SK-N-SH (cell line): ENCODE data around the gene CRAT. TPM values are rescaled to one million over a fixed set of nuclear protein-coding genes. Genes with fewer than 3 reads are reported as not detected.

Source experiments
- CTCF ChIA-PET: fragments of 300-600, 350-600 bp; formaldehyde crosslinking; extraction: SDS; loops from one replicate; lab custom pipeline; 2021; lab: Yijun Ruan, JAX
- POLR2A ChIA-PET: fragments of 350-600 bp; sonication (Branson Sonifier 250); formaldehyde crosslinking; extraction: SDS; loops from one replicate; lab custom pipeline; 2020; ENCODE audit warnings: antibody characterized with exemption, inconsistent platforms; lab: Yijun Ruan, JAX
- DNase-seq: peaks from one replicate; pipeline ENCODE4 v3.0.0; 2012
- H2AFZ ChIP-seq: fragments of 200-600 bp; sonication (generic); 2 replicates; pipeline ENCODE4 v1.8.1; 2016; ENCODE audit warnings: antibody characterized with exemption, mild to moderate bottlenecking, low read depth
- H3F3A ChIP-seq: fragments of 200-600 bp; sonication (generic); replicated peaks from 2 replicates; pipeline ENCODE3; 2016; ENCODE audit warnings: antibody characterized with exemption, mild to moderate bottlenecking; ENCODE audit not compliant: insufficient read depth
- H3K27ac ChIP-seq, 2 experiments: fragments of 200-500 bp in 1 of 2; fragments of 200-600 bp in 1 of 2; sonication (Bioruptor generic) in 1 of 2; sonication (generic), shearing (Covaris generic) in 1 of 2; 2 replicates each; pipeline versions ENCODE4 v1.5.1 to v1.6.1; 2014 to 2016; ENCODE audit warnings: low read depth in 2 of 2, inconsistent platforms in 1 of 2, low read length in 1 of 2, mild to moderate bottlenecking in 1 of 2, mixed read lengths in 1 of 2
- H3K27me3 ChIP-seq: fragments of 200-600 bp; sonication (generic), shearing (Covaris generic); 2 replicates; pipeline ENCODE4 v1.6.1; 2016; ENCODE audit warnings: mixed run types; ENCODE audit not compliant: insufficient read depth
- H3K36me3 ChIP-seq, 2 experiments: fragments of 200-500 bp in 1 of 2; fragments of 200-600 bp in 1 of 2; sonication (Bioruptor generic) in 1 of 2; sonication (generic) in 1 of 2; replicated peaks in 1 of 2; 2 replicates each; pipeline versions ENCODE3 to v1.5.1; 2014 to 2016; ENCODE audit warnings: low read length in 1 of 2, mild to moderate bottlenecking in 1 of 2; ENCODE audit not compliant: insufficient read depth in 2 of 2, control insufficient read depth in 1 of 2
- H3K4me1 ChIP-seq, 2 experiments: fragments of 200-500 bp in 1 of 2; fragments of 200-600 bp in 1 of 2; sonication (Bioruptor generic) in 1 of 2; sonication (generic), shearing (Covaris generic) in 1 of 2; 2 replicates each; pipeline versions ENCODE4 v1.5.1 to v1.6.1; 2014 to 2016; ENCODE audit warnings: low read depth in 1 of 2, low read length in 1 of 2, mixed run types in 1 of 2; ENCODE audit not compliant: insufficient read depth in 2 of 2, control insufficient read depth in 1 of 2
- H3K4me2 ChIP-seq: fragments of 200-600 bp; sonication (generic), shearing (Covaris generic); 2 replicates; pipeline ENCODE4 v1.6.1; 2017; ENCODE audit warnings: mixed run types
- H3K4me3 ChIP-seq, 2 experiments: fragments of 200-500 bp in 1 of 2; fragments of 200-600 bp in 1 of 2; sonication (Bioruptor generic) in 1 of 2; sonication (generic), shearing (Covaris generic) in 1 of 2; 2 replicates each; pipeline versions ENCODE4 v1.5.1 to v1.8.1; 2014 to 2016; ENCODE audit warnings: low read depth in 2 of 2, inconsistent platforms in 1 of 2, low read length in 1 of 2, mild to moderate bottlenecking in 1 of 2, mixed read lengths in 1 of 2, moderate library complexity in 1 of 2
- H3K79me2 ChIP-seq: fragments of 200-600 bp; sonication (generic); 2 replicates; pipeline ENCODE4 v1.8.1; 2017; ENCODE audit warnings: mild to moderate bottlenecking; ENCODE audit not compliant: insufficient read depth
- H3K9ac ChIP-seq: fragments of 200-600 bp; sonication (generic); 2 replicates; pipeline ENCODE4 v1.6.1; 2017; ENCODE audit warnings: mixed run types
- H3K9me2 ChIP-seq: fragments of 200-600 bp; sonication (generic); 2 replicates; pipeline ENCODE4 v1.6.1; 2017; ENCODE audit warnings: mixed run types
- H3K9me3 ChIP-seq: fragments of 200-600 bp; sonication (generic); 2 replicates; pipeline ENCODE4 v1.6.1; 2017; ENCODE audit warnings: mixed run types, mild to moderate bottlenecking, moderate library complexity
- H4K20me1 ChIP-seq: fragments of 200-600 bp; sonication (generic); 2 replicates; pipeline ENCODE4 v1.6.1; 2017; ENCODE audit warnings: mild to moderate bottlenecking, mixed run types; ENCODE audit not compliant: insufficient read depth
- CHD2 ChIP-seq: fragments of 150-350 bp; IDR thresholded peaks from 2 replicates; pipeline ENCODE4 v1.6.1; 2018; ENCODE audit warnings: low read length; ENCODE audit not compliant: partially characterized antibody
- ELF1 ChIP-seq: IDR thresholded peaks from 2 replicates; pipeline ENCODE4 v1.4.0; 2012
- EP300 ChIP-seq, 2 experiments: IDR thresholded peaks; 2 replicates each; pipeline versions ENCODE4 v1.4.0 to v1.6.1; 2012; ENCODE audit warnings: borderline replicate concordance in 1 of 2, low read depth in 1 of 2, low read length in 1 of 2
- FOSL2 ChIP-seq: IDR thresholded peaks from 2 replicates; pipeline ENCODE4 v1.4.0; 2012; ENCODE audit warnings: low read depth, mild to moderate bottlenecking, moderate library complexity, borderline replicate concordance
- GABPA ChIP-seq: IDR thresholded peaks from 2 replicates; pipeline ENCODE4 v1.4.0; 2012; ENCODE audit warnings: low read depth, mild to moderate bottlenecking
- JUND ChIP-seq: IDR thresholded peaks from 2 replicates; pipeline ENCODE4 v1.4.0; 2012
- MEF2A ChIP-seq: IDR thresholded peaks from 2 replicates; pipeline ENCODE4 v1.4.0; 2012; ENCODE audit warnings: low read depth, borderline replicate concordance
- NRF1 ChIP-seq: IDR thresholded peaks from 2 replicates; pipeline ENCODE4 v1.6.1; 2012; ENCODE audit warnings: low read depth, mild to moderate bottlenecking, low read length
- POLR2AphosphoS5 ChIP-seq: IDR thresholded peaks from 2 replicates; pipeline ENCODE4 v1.6.1; 2012; ENCODE audit warnings: low read depth, low read length
- RAD21 ChIP-seq: IDR thresholded peaks from 2 replicates; pipeline ENCODE4 v1.6.1; 2012; ENCODE audit warnings: mild to moderate bottlenecking, low read length
- RCOR1 ChIP-seq: fragments of 150-350 bp; IDR thresholded peaks from 2 replicates; pipeline ENCODE4 v1.6.1; 2017; ENCODE audit warnings: antibody characterized with exemption, low read length
- RFX5 ChIP-seq: IDR thresholded peaks from 2 replicates; pipeline ENCODE4 v1.6.1; 2012; ENCODE audit warnings: mild to moderate bottlenecking, improper control_type of control experiment, low read length
- RXRA ChIP-seq: IDR thresholded peaks from 2 replicates; pipeline ENCODE4 v1.4.0; 2012; ENCODE audit warnings: low read depth, mild to moderate bottlenecking, borderline replicate concordance
- SMC3 ChIP-seq: IDR thresholded peaks from 2 replicates; pipeline ENCODE4 v1.6.1; 2012; ENCODE audit warnings: low read depth, low read length, improper control_type of control experiment
- TAF1 ChIP-seq: IDR thresholded peaks from 2 replicates; pipeline ENCODE4 v1.6.1; 2012; ENCODE audit warnings: low read depth, mild to moderate bottlenecking, low read length, moderate library complexity, borderline replicate concordance
- TCF12 ChIP-seq: IDR thresholded peaks from 2 replicates; pipeline ENCODE4 v1.4.0; 2012
- TEAD4 ChIP-seq: IDR thresholded peaks from 2 replicates; pipeline ENCODE4 v1.4.0; 2012; ENCODE audit warnings: mild to moderate bottlenecking, borderline replicate concordance; ENCODE audit not compliant: insufficient read depth
- WGBS: methylation state at CpG from one replicate; pipeline ENCODE4 v1.1.6; 2017; ENCODE audit warnings: low lambda C conversion rate; 5-methylcytosine and 5-hydroxymethylcytosine counted together
- polyA plus RNA-seq, 3 experiments: library from polyadenylated mRNA; depleted of rRNA; stranded (reverse); fragments of >200 nt; gene quantifications; 2 replicates each; pipeline ENCODE4 v1.2.3, GENCODE V29; 2012
- TF ChIP-seq, protein P1 (sequence below): IDR thresholded peaks from 2 replicates; pipeline ENCODE4 v1.6.1; 2012; ENCODE audit warnings: mild to moderate bottlenecking, low read depth, low read length, moderate library complexity
- TF ChIP-seq, protein P2 (sequence below): IDR thresholded peaks from 2 replicates; pipeline ENCODE4 v1.4.0; 2012; ENCODE audit warnings: low read depth, borderline replicate concordance
- TF ChIP-seq, protein P3 (sequence below): IDR thresholded peaks from 2 replicates; pipeline ENCODE4 v1.4.0; 2012; ENCODE audit warnings: low read depth
- TF ChIP-seq, protein P4 (sequence below): fragments of 150-350 bp; IDR thresholded peaks from 2 replicates; pipeline ENCODE4 v1.6.1; 2016; ENCODE audit warnings: mild to moderate bottlenecking, low read depth, low read length

The CRAT gene
- polyA plus RNA-seq, 1 of the 3 experiments (the other 2 are of a cell fraction) = 44.5 TPM

DNA sequence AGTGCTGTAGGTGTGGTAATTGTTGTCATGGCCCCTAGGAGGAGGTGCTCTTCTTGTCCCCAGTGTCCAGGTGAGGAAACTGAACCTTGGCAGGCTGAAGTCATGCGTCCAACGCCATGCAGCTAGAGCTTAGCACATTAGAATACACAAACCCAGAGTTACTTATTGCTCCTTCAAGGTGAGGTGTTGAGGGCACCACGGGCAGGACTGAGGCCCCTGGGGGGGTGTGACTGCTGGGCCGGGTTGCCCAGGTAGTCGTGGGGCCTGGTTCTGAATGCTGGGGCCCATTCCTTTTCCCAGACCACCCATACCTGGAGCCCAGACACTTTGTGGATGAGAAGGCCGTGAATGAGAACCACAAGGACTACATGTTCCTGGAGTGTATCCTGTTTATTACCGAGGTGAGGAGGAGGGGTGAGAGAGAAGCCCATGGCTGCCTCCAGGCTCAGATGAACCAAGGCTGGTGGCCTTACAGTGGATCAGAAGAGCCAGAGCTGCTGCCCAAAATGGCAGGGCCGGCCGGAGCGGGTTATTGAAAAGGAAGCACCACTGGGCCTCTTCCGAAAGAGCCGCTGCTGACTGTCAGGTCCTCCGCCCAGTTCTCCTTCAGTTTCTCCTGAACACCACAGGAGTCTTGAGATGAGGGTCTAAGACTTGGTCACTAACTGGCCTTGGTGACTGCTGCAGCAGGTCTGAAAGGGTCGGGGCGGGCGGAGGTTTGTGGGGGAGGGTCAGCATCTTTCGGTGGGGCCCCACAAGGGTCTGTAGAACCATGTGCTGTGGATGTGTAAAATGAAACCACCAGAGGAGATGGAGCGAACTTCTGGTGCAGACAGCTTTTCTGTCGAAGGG, 26.9 kb upstream of the CRAT start (continued):
- TF ChIP-seq, protein P1, sequence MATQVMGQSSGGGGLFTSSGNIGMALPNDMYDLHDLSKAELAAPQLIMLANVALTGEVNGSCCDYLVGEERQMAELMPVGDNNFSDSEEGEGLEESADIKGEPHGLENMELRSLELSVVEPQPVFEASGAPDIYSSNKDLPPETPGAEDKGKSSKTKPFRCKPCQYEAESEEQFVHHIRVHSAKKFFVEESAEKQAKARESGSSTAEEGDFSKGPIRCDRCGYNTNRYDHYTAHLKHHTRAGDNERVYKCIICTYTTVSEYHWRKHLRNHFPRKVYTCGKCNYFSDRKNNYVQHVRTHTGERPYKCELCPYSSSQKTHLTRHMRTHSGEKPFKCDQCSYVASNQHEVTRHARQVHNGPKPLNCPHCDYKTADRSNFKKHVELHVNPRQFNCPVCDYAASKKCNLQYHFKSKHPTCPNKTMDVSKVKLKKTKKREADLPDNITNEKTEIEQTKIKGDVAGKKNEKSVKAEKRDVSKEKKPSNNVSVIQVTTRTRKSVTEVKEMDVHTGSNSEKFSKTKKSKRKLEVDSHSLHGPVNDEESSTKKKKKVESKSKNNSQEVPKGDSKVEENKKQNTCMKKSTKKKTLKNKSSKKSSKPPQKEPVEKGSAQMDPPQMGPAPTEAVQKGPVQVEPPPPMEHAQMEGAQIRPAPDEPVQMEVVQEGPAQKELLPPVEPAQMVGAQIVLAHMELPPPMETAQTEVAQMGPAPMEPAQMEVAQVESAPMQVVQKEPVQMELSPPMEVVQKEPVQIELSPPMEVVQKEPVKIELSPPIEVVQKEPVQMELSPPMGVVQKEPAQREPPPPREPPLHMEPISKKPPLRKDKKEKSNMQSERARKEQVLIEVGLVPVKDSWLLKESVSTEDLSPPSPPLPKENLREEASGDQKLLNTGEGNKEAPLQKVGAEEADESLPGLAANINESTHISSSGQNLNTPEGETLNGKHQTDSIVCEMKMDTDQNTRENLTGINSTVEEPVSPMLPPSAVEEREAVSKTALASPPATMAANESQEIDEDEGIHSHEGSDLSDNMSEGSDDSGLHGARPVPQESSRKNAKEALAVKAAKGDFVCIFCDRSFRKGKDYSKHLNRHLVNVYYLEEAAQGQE = no peak
- TF ChIP-seq FOSL2 = no peak
- TF ChIP-seq RCOR1 = no peak
- TF ChIP-seq CHD2 = no peak
- no peak for TF ChIP-seq JUND
- no peak for TF ChIP-seq NRF1
- TF ChIP-seq RFX5 = no peak
- no peak for TF ChIP-seq TCF12
- no peak for TF ChIP-seq EP300 (IDR thresholded peaks at IDR 0.05; ENCODE audit: borderline replicate concordance in 1 of 2, low read depth in 1 of 2, low read length in 1 of 2)
- no peak for TF ChIP-seq RXRA
- TF ChIP-seq RAD21 = no peak

DNA sequence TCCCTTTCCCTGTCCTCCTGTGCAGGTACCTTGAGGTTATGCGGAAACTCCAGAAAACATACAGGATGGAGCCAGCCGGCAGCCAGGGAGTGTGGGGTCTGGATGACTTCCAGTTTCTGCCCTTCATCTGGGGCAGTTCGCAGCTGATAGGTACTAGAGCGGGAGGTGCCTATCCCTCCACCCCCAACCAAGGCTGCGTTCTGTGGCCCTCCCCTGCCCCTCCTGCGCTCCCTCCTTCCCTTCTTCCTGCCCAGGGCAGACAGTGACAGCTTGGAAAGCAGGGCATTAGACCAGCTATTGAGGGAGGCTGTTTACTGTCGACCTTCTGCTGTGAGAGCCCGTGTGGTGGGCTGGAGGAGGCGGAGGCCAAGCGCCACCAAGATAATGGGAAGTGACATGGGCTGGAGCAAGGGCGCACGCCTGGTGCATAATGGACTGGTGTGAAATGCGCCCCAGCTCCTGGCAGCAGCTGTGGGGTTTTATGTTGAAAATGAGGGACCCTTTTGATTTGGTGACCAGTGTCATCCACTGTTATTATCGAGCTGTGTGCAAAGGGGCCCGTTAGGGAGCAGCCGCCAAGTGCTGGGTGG, 25.9 kb upstream of the CRAT start:
- Histone ChIP-seq H3K4me3 (no peak overlapping the region), H3K27ac (no peak overlapping the region), H2AFZ (no peak overlapping the region), H3K4me2 (no peak overlapping the region), H3K27me3 (no peaks in the 10 kb centered on the region), H3K36me3 (peaks cover 19 to 26% of the 10 kb centered on the region in 2 experiments), H3F3A (peaks cover 25% of the 10 kb centered on the region), H3K79me2 (peaks cover 8% of the 10 kb centered on the region; the same call in 1 of the 2 replicates), H3K9me3 (no peaks in the 10 kb centered on the region), H3K9me2 (no peaks in the 10 kb centered on the region), H3K4me1 (peaks cover 24 to 29% of the 10 kb centered on the region in 2 experiments; a peak in 3 of 4 replicates), H3K9ac (no peak overlapping the region), H4K20me1 (no peaks in the 10 kb centered on the region)
- DNase-seq = no peak
- WGBS = 83% methylated on average over 11 of the region's 16 CpGs
- ChIA-PET POLR2A (no interaction called here), CTCF (interaction anchor here (1.0 to 10.9 kb wide), 6 partner anchors 37 to 504 kb away, joined by 3 to 193 read pairs (median 10); partner anchors contain the start of genes C9orf50 and NTMT1)
- TF ChIP-seq RXRA (no peak), POLR2AphosphoS5 (no peak), SMC3 (no peak), TEAD4 (no peak), ELF1 (no peak), MEF2A (no peak), TAF1 (no peak), RAD21 (no peak), RCOR1 (no peak), GABPA (no peak)
- TF ChIP-seq, protein P2, sequence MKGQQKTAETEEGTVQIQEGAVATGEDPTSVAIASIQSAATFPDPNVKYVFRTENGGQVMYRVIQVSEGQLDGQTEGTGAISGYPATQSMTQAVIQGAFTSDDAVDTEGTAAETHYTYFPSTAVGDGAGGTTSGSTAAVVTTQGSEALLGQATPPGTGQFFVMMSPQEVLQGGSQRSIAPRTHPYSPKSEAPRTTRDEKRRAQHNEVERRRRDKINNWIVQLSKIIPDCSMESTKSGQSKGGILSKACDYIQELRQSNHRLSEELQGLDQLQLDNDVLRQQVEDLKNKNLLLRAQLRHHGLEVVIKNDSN = no peak
- TF ChIP-seq, protein P3, sequence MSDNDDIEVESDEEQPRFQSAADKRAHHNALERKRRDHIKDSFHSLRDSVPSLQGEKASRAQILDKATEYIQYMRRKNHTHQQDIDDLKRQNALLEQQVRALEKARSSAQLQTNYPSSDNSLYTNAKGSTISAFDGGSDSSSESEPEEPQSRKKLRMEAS = no peak
- TF ChIP-seq, protein P1 = no peak
- TF ChIP-seq, protein P4, sequence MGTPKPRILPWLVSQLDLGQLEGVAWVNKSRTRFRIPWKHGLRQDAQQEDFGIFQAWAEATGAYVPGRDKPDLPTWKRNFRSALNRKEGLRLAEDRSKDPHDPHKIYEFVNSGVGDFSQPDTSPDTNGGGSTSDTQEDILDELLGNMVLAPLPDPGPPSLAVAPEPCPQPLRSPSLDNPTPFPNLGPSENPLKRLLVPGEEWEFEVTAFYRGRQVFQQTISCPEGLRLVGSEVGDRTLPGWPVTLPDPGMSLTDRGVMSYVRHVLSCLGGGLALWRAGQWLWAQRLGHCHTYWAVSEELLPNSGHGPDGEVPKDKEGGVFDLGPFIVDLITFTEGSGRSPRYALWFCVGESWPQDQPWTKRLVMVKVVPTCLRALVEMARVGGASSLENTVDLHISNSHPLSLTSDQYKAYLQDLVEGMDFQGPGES = no peak
